HG02970 (cell line): ENCODE results near the gene STK10.

Experiments used
- ATAC-seq: cut with Tn5 transposase; IDR thresholded peaks from one replicate; pipeline ENCODE4 v1.9.1; 2021; ENCODE audit warnings: mild to moderate bottlenecking, moderate library complexity, moderate number of reproducible peaks; ENCODE audit not compliant: unreplicated experiment, low FRiP score

The STK10 gene

GRCh38 chr5:172144931-172145869 is 42.8 kb downstream of the STK10 start:
- no peak for ATAC-seq

DNA sequence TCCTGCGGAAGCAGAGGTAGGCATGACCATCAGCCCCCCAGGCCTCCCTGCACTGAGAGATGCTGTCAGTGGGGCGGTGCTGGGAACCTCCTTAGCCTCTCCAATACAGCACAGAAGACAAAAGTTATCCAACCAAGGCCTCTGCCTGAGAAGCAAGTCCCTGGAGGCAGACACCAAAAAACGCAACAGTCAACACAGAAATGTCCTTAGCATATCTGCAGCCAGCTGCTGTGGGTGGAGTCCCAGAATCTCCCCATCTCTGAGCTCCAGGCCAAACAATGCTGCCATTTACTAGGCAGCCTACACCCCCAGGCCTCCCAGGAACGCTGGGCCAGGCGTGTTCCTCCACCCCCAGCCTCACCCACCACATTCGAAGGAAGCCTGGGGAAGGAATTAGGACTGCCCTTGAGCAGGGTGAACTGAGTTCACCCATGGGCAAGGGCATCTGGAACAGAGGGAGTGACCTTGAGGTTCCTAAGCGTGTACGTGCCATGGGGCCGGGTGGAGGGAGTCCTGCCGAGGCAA is 43.7 kb downstream of the STK10 start:
- no peak for ATAC-seq

DNA sequence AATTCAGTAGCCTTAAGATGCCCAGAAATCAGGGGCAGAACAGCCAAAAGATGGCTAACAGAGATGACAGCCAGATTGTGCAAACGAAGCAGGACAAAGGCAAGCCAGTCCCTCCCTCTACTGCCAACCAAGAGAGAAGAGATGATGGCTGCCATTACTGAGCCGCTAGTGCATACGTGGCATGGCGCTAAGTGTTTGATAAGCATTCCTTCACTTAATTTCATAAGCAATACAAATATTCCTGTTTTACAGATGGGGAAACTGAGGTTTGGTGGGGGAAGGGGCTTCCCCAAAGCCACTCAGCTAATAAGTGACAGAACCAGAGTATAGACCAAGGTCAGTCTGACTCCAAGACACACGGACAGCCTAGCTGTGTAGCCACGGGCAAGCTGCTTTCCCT is 44.1 kb downstream of the STK10 start:
- ATAC-seq, result no peak

- ATAC-seq, result no peak
Measured at GRCh38 chr5:172142709-172143215, 45.3 kb downstream of the STK10 start.

DNA sequence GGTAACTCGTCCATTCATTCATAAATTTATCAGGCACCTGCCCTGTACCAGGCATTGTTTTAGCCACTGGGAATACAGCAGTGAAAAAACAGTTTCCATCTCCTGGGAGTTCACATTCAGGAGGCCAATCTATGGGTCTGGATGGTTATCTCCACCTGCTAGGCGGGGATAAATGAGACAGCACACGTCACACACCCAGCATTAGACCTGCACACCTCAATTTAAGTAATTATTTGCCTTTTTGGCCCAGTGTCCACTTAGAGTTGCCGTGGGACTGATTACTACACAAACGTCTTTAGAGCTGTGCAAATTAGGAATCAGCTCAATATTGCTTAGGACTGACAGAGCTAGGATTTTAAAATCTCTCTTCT is 46.1 kb downstream of the STK10 start:
- no peak for ATAC-seq

DNA sequence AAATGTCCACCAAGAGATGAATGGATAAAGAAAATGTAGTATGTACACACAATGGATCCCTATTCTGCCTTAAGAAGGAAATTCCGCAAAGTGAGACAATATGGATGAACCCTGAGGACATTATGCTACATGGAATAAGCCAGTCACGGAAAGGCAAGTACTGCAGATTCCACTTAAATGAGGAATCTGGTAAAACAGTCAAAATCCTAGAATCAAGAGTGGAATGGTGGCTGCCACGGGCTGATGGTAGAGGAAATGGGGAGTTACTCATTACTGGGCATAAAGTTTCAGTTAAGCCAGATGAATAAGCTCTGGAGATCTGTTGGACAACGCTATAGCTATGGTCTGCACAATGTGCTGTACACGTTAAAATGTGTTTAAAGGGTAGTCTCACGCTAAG is 47.2 kb downstream of the STK10 start:
- ATAC-seq, result no peak

- no peak for ATAC-seq
Measured at GRCh38 chr5:172140120-172140519, 47.9 kb downstream of the STK10 start.

GRCh38 chr5:172137046-172137445 is 51.0 kb downstream of the STK10 start:
- no peak for ATAC-seq

DNA sequence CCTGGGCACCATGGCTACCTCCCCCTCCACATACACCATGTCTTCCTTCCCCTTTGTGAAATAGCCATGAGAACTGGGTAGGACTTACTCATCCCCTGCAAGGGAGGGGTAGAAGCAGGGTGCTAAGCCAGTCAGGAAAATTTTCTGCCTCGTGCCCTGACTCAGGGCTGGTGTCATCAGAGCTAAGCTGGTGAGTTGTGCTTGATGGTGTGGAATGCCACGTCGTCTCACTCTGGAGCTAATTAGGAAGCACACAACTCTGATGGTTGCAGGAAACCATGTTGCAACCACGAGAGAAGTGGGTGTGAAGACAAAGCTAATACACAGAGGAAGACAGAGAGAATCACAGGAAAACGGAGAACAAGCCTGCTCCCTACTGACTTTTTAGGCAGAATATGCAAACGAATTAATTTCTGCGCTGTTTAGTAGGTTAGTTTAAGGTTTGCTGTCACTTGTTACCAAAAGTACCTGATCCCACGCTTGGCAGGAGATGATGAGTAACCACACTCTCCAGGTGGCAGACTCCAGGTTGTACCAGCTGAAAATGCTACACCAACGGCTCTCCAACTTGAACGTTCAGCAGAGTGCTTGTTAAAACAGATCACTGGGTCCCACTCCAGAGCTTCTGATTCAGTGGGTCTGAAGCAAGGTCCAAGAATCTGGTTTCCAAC is 54.5 kb downstream of the STK10 start:
- no peak for ATAC-seq

- no peak for ATAC-seq
Measured at GRCh38 chr5:172131690-172132089, 56.3 kb downstream of the STK10 start.

DNA sequence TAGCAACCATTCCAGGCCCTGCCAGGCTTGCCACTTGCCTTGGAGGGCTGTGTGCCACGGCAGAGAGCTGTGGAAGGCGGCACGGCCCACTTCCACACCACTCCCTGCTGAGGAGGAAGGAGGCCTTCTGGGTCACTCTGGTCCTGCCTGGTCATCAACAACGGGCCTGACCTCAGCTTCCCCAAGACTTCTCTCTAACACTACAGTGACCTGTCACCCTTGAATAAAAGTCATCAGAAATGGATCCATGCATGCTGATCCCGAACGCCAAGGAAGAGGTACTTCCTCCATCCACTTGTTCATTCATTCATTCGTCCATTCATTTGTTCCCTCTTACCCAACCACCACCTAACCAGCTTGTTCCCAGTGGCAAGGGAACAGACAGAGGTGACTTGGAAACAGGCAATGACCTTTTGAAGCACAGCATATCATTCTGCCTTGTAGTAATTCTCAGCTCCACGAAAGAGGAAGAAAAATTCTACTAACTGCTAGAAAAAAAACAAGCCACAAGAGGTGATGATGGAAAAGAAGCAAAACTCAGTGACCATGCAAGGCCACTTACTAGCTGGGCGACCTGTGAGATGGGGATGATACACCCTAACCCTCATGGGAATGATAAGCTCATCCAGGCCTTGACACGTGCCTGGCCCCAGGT is 58.6 kb downstream of the STK10 start:
- no peak for ATAC-seq

- ATAC-seq, result no peak
Measured at GRCh38 chr5:172127581-172127980, 60.4 kb downstream of the STK10 start.

GRCh38 chr5:172123269-172123692 is 64.7 kb downstream of the STK10 start:
- no peak for ATAC-seq

- no peak for ATAC-seq
Measured at GRCh38 chr5:172119921-172120688, 67.9 kb downstream of the STK10 start.

DNA sequence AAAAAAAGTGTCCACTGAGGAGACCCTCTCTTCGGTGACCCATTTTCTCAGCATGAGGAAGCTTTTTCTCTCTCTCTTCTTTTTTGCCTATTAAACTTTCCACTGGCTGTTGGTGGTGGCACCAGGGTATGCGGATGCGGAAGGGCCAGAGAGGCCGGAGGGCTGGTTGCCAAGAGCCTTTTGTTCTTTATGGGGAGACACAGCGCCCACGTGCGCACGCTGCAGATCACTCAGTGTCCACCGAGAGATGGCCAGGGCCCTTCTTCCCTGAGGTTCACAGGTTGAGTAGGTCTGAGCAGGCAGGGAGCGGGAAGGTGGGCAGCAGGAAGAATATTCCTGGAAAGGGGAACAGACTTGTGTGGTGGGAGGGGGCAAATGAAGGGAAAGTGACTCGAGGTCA is 69.1 kb downstream of the STK10 start:
- ATAC-seq, result no peak

DNA sequence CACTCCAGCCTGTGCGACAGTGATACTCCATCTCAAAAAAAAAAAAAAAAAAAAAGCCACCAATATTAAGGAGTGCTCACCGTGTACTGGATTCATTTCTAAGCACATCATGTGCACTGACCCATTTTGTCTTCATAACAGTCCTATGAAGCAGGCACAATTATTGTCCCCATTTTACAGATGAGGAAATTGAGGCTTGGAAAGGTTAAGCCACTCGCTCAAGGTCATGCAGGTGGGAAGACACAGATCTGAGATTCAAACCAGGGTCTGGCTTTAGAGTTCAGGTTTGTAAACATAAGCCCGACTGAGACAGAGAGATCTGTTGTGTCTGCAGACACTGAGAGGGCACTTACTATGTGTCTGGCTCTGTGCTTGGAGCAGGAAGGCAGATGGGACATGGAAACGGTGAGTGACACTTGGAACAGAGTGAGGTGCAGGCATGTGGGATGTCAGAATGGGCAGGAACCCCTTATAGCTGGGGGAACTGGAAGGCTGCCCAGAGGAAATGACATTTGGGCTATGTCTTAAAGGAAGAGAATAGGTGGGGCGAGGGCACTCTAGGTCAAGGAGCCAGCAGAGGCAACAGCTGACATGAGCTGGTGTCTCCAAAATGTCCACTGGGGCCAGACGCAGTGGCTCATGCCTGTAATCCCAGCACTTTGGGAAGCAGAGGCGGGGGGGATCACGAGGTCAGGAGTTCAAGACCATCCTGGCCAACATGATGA is 69.9 kb downstream of the STK10 start:
- no peak for ATAC-seq

GRCh38 chr5:172115541-172115982 is 72.5 kb downstream of the STK10 start:
- no peak for ATAC-seq

DNA sequence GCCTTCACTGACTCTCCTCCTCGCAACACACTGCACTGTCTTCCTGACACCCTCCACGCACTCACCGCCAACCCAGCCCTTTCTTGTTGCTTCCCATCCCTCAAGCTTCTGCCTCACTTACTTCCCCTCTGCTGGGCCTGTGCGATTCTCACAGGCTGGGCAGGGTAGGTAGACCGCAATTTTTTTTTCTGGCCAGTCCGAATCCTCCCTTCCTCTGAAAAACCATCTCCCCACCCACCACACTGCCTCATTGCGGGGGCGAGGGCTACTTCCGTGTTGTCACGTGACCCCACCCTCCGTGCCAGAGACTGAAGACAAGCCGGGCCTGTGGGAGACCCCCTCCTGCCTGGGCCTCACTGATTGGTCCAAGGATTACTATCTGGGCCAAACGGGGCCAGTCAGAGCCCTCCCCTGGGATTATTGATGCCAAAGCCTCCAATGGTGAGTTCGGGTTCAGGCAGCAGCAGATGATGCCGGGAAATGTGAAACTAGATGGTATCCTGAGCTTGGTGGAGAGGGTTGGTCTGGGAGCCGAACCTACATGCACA is 73.1 kb downstream of the STK10 start:
- peak; percentile 57 for ATAC-seq

DNA sequence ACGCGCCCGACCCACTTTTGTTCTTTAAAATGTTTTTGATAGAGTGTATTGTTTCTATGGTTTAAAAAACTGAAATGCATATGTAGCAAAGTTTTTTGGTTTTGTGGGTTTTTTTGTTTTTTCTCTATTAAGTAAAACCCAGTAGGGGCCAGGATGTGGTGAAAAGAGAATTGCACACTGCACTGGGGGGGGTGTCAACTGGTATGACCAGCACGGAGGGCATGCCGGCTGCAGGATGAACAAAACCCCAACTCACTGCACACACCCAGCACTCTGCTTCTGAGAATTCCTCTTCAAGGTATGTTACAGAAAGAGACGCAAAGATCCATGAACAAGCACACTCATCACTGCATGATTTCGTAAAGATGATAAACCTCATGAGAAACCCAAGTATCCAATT is 75.0 kb downstream of the STK10 start:
- ATAC-seq, result no peak
